OCI-LY7 (cell line): Measurements from ENCODE around the gene IFI27L1.

Source experiments
- CTCF ChIP-seq: fragments of 200-600 bp; sonication (generic); conservative IDR thresholded peaks from 2 replicates; pipeline ENCODE4 v1.5.1; 2014; ENCODE audit warnings: mild to moderate bottlenecking, antibody characterized with exemption, low read length, moderate library complexity, mixed read lengths
- EZH2phosphoT487 ChIP-seq: fragments of 200-600 bp; sonication (generic); IDR thresholded peaks from 2 replicates; pipeline ENCODE4 v1.6.1; 2018; ENCODE audit warnings: low read depth, borderline replicate concordance, mild to moderate bottlenecking, mixed run types, antibody characterized with exemption, low read length, moderate library complexity, mixed read lengths

- TF ChIP-seq CTCF (no peak), EZH2phosphoT487 (no peak)
Measured at GRCh38 chr14:94109915-94110250, 28.8 kb downstream of the IFI27L1 start.
